Measurements from ENCODE around the gene SLC34A3. TPM values are rescaled to one million over a fixed set of nuclear protein-coding genes. Genes with fewer than 3 reads are reported as not detected.

Gene SLC34A3
- total and polyA plus RNA-seq, 2 of the 8 experiments (the other 6 are each of a cell fraction or from before 2014, with no cell fraction given): 0.08 TPM; not detected in 1

DNA sequence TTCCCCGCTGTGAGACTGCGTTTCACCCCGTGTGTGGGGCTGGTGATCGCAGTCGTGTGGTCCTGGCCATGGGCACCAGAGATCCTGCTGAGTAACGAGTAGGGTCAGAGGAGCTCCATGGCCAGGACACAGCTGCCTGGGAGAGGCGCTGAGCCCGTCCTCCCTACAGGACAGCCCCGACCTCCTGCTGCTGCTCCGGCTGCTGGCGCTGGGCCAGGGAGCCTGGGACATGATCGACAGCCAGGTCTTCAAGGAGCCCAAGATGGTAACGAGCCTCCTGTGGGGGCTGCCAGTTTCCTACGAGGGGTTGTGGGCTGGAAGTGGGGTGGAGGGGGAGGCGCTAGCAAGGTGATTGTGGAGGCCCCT lies 35.4 kb downstream of the SLC34A3 start (continued):
- TF ChIP-seq RBBP5 (IDR thresholded peaks at IDR 0.05; ENCODE audit: borderline replicate concordance, low read depth, low read length): no peak

Data from H1 (cell line).